Peyer's patch (tissue), 4 donors: ENCODE measurements around the gene APAF1. TPM values are rescaled to one million over a fixed set of nuclear protein-coding genes. Genes with fewer than 3 reads are reported as not detected.

Experiments used
- DNase-seq, 3 donors: peaks; one replicate each; pipeline ENCODE4 v3.0.0-alpha.2; 2017 to 2019
- H3K27ac ChIP-seq, 4 donors: fragments of 200-600 bp; sonication (generic); one replicate each; pipeline ENCODE4 v1.5.1; 2016 to 2019
- H3K27me3 ChIP-seq, 2 donors: fragments of 200-600 bp; sonication (generic); one replicate each; pipeline ENCODE4 v1.5.1; 2019
- H3K36me3 ChIP-seq, 3 donors: fragments of 200-600 bp; sonication (generic); one replicate each; pipeline ENCODE4 v1.5.1; 2016 to 2019
- H3K4me1 ChIP-seq, 4 donors: fragments of 200-600 bp; sonication (generic); one replicate each; pipeline ENCODE4 v1.5.1; 2016 to 2019
- H3K4me3 ChIP-seq, 4 donors: fragments of 200-600 bp; sonication (generic); 1 replicate in 3 of 4; 2 replicates in 1 of 4; pipeline ENCODE4 v1.5.1; 2016 to 2019; ENCODE audit warnings: mild to moderate bottlenecking in 1 of 4
- H3K9me3 ChIP-seq, 4 donors: fragments of 200-600 bp; sonication (generic); one replicate each; pipeline ENCODE4 v1.5.1; 2016 to 2019; ENCODE audit warnings: mild to moderate bottlenecking in 1 of 4
- POLR2A ChIP-seq, 2 donors: fragments of 450-650 bp; IDR thresholded peaks; one replicate each; pipeline ENCODE4 v1.5.1; 2017; ENCODE audit warnings: antibody characterized with exemption in 2 of 2, mild to moderate bottlenecking in 2 of 2, moderate library complexity in 2 of 2
- total RNA-seq, 4 donors: library from RNA; depleted of rRNA; stranded (reverse); fragments of >200 nt; gene quantifications; one replicate each; pipeline ENCODE4 v1.1.0, GENCODE V29; 2016
- TF ChIP-seq, protein P1 (sequence below), 6 experiments: fragments of 450-650 bp in 4 of 6; fragments of 200-600 bp in 2 of 6; sonication (generic) in 1 of 6; IDR thresholded peaks; one replicate each; pipeline ENCODE4 v1.5.1; 2017 to 2019; ENCODE audit warnings: antibody characterized with exemption in 6 of 6, mild to moderate bottlenecking in 3 of 6, moderate library complexity in 1 of 6

APAF1 gene
- total RNA-seq, 4 donors from 2014 or later: 14.7 to 28.9 (median 22.7) TPM

DNA sequence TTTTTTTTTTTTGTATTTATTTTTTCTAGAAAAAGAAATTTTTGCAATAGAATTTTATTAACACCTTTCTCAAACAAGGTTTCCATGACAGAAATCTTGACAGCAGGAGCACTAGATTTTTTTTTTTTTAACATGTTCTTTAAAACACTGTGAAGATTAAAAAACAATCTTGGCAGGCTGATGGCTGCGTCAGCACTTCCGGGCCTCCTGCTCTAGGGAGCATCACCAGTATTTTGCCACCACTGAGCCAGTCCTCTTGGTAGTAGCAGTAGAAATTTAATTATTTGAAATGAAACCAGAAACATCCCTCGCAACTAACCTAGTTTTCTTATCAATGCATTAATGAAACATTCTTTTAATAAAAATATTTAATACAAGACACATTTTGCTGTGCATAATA, 99.6 kb downstream of the APAF1 start:
- Histone ChIP-seq H3K9me3 (no peaks in the 10 kb centered on the region), H3K4me1 (peaks cover 0 to 9% (median 0%) of the 10 kb centered on the region in 4 donors), H3K27ac (no peak overlapping the region), H3K36me3 (no peaks in the 10 kb centered on the region), H3K27me3 (no peaks in the 10 kb centered on the region), H3K4me3 (no peak overlapping the region)
- TF ChIP-seq POLR2A (IDR thresholded peaks at IDR 0.05): no peak
- TF ChIP-seq, protein P1, sequence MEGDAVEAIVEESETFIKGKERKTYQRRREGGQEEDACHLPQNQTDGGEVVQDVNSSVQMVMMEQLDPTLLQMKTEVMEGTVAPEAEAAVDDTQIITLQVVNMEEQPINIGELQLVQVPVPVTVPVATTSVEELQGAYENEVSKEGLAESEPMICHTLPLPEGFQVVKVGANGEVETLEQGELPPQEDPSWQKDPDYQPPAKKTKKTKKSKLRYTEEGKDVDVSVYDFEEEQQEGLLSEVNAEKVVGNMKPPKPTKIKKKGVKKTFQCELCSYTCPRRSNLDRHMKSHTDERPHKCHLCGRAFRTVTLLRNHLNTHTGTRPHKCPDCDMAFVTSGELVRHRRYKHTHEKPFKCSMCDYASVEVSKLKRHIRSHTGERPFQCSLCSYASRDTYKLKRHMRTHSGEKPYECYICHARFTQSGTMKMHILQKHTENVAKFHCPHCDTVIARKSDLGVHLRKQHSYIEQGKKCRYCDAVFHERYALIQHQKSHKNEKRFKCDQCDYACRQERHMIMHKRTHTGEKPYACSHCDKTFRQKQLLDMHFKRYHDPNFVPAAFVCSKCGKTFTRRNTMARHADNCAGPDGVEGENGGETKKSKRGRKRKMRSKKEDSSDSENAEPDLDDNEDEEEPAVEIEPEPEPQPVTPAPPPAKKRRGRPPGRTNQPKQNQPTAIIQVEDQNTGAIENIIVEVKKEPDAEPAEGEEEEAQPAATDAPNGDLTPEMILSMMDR (IDR thresholded peaks at IDR 0.05): no peak
- peak in 1 of 3 donors; percentile 18 for DNase-seq

DNA sequence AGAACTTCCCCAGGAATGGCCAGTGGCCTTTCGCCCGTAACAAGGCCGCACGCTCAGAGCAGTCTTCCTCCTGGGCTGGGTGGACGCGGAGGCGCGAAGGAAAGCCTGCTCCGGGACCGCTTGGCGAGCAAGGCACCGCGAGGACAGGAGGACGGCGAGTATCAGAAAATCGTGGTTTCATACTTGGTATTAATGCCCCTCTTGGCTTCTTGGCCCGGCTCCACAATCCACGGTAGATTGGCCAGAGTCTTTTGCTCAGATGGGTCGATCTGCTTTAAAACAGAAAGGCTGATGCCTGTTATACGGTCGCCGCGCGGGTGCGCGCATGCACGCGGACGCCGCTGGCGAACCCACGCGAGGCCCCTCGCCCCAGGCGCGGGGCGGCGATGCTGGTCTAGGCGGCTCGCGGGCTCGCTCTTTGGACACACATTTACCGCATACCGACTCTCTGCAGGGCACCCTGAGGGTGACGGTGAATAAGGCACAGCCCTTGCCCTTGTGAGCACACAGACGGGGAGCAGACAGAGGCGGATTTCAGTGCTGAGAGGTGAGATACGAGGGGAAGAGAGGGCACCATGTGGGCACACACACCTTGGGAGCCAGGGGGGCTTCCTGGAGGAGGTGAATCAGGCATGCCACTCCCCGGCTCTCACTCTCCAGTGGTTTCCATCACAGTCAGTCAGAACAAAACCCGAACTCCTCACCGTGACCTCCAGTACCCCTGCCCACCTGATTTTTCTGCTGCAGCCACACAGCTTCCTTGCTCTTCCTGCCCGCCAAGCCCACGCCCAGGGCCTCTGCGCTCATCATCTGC, 100.7 kb downstream of the APAF1 start:
- DNase-seq: no peak
- peak overlapping the region in 1 of 4 donors; percentile 42 for H3K27ac ChIP-seq
- no peaks in the 10 kb centered on the region for H3K36me3 ChIP-seq
- peaks cover 0 to 9% (median 0%) of the 10 kb centered on the region in 4 donors for H3K4me1 ChIP-seq
- no peaks in the 10 kb centered on the region for H3K9me3 ChIP-seq
- no peaks in the 10 kb centered on the region for H3K27me3 ChIP-seq
- TF ChIP-seq, protein P1 (IDR thresholded peaks at IDR 0.05): no peak
- TF ChIP-seq POLR2A (IDR thresholded peaks at IDR 0.05): no peak
- peak overlapping the region; percentile 26 to 52 (median 42) for H3K4me3 ChIP-seq

DNA sequence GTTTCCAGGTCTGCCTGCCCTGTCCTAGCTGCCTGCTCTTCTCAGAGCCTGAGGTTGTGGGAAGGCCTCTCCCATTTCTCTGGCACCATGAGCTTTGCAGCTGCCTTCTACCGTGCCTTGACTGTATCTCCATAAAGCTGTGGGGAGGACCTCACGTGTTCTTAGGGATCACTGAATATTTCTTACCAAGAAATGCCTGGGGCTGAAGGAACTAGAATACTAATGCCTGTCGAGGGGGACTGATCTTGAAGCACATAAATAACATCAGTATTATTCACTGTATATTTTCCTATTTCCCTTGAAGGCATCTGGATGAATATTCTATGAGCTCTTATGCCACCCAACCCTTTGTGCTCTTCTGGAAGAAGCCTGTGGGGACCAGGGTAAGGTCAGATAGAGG, 103.4 kb downstream of the APAF1 start:
- DNase-seq: no peak
- Histone ChIP-seq H3K27ac (no peak overlapping the region), H3K9me3 (no peaks in the 10 kb centered on the region), H3K4me1 (peaks cover 0 to 9% (median 0%) of the 10 kb centered on the region in 4 donors), H3K4me3 (no peak overlapping the region), H3K27me3 (no peaks in the 10 kb centered on the region), H3K36me3 (no peaks in the 10 kb centered on the region)
- TF ChIP-seq POLR2A (IDR thresholded peaks at IDR 0.05): no peak
- TF ChIP-seq, protein P1 (IDR thresholded peaks at IDR 0.05): no peak

DNA sequence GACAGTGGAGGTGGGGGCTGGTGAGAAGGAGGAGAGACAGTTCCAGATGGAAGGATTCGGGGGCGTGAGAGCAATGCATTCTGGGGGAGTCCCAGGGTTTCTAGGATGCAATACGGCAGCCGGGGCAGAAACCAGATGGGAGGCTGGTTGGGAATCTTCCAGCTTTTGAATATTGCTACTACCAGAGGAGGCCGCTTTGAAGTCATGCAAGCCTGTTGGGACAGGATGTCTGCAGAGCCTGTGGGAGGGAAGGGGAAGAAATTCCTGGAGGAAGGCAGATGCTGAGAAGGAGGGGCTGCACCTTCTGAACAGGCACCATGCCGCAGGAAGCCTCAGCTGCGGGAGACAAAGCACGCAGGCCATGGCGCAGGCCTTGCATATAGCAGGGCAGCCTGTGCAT, 105.4 kb downstream of the APAF1 start:
- no peak for DNase-seq
- H3K4me3 ChIP-seq: no peak overlapping the region
- H3K4me1 ChIP-seq: peaks cover 0 to 7% (median 0%) of the 10 kb centered on the region in 4 donors
- no peaks in the 10 kb centered on the region for H3K36me3 ChIP-seq
- TF ChIP-seq, protein P1 (IDR thresholded peaks at IDR 0.05): no peak
- no peak for TF ChIP-seq POLR2A (IDR thresholded peaks at IDR 0.05)
- no peaks in the 10 kb centered on the region for H3K9me3 ChIP-seq
- no peaks in the 10 kb centered on the region for H3K27me3 ChIP-seq
- no peak overlapping the region for H3K27ac ChIP-seq

DNA sequence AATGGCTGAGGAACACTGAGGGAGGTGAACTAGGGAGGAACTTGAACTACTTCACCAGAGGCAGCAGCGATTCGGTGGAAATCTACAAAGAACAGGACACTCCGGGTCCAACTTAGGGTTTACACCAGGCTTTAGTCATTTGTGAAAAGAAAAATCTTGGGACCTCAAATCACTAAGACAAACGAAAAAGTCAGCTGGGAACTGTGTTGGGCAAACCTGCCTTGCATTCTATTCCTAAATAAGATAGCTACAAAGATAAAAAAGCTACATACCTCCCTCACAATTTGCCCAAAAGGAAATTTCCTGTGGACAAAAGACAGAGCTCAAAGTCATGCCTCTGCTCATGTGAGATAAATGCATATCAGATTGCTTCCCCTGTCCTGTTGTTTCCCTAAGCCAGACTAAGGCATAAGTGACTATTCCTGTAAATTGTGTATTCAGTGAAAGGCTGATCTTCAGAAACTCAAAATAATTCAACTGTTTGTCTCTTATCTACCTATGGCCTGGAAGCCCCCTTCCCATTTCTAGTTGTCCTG, 106.6 kb downstream of the APAF1 start:
- no peaks in the 10 kb centered on the region for H3K27me3 ChIP-seq

More for the DNA sequence above, 106.6 kb downstream of the APAF1 start:
- no peak for DNase-seq
- Histone ChIP-seq H3K36me3 (no peaks in the 10 kb centered on the region), H3K27ac (no peak overlapping the region), H3K9me3 (no peaks in the 10 kb centered on the region), H3K4me1 (no peaks in the 10 kb centered on the region), H3K4me3 (no peak overlapping the region)
- TF ChIP-seq POLR2A (IDR thresholded peaks at IDR 0.05): no peak
- TF ChIP-seq, protein P1 (IDR thresholded peaks at IDR 0.05): no peak
